ENCODE measurements around the gene CRMP1.

CRMP1 gene

DNA sequence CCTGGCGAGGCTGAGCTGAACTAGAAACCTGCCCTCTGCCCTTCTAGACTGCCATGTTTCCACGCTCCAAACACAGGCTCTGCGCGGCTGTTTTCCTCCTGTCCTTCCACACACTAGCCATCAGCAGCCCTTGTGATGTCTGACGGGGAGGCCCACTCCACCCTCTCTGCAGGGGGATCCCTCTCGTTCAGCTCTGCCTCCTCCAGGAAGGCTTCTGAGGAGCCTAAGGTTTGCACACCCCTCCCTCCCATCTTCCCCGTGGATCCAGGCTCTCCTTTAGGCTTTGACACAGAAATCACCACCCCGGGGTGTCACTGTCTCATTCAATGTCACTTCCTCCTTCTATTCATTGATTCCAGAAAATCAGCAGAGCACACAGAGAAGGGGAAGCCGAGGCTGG, 38.6 kb upstream of the CRMP1 start:
- Histone ChIP-seq H3K9ac (ENCODE audit: low read depth, low read length) (no peak overlapping the region), H4K20me1 (ENCODE audit: insufficient read depth, low read length) (no peaks in the 10 kb centered on the region), H3K27ac (ENCODE audit: low read length) (no peak overlapping the region), H3K4me3 (ENCODE audit: low read depth in 1 of 2, low read length in 2 of 2) (no peak overlapping the region), H3K9me3 (ENCODE audit: insufficient read depth, low read length, severe bottlenecking) (no peaks in the 10 kb centered on the region), H3K79me2 (ENCODE audit: insufficient read depth, low read length) (no peaks in the 10 kb centered on the region), H3K36me3 (ENCODE audit: insufficient read depth, low read length) (no peaks in the 10 kb centered on the region), H3K27me3 (ENCODE audit: insufficient read depth, low read length, poor library complexity) (no peaks in the 10 kb centered on the region), H2AFZ (ENCODE audit: low read depth, low read length) (no peak overlapping the region), H3K4me2 (ENCODE audit: insufficient read depth, low read length) (no peak overlapping the region), H3K4me1 (ENCODE audit: insufficient read depth, low read length) (no peaks in the 10 kb centered on the region)
- ATAC-seq (ENCODE audit: insufficient read depth, low read depth) (no peak), DNase-seq (no peak)
- TF ChIP-seq EZH2 (IDR thresholded peaks at IDR 0.05; ENCODE audit: borderline replicate concordance, low read depth, low read length, severe bottlenecking): no peak
- TF ChIP-seq, protein P1, sequence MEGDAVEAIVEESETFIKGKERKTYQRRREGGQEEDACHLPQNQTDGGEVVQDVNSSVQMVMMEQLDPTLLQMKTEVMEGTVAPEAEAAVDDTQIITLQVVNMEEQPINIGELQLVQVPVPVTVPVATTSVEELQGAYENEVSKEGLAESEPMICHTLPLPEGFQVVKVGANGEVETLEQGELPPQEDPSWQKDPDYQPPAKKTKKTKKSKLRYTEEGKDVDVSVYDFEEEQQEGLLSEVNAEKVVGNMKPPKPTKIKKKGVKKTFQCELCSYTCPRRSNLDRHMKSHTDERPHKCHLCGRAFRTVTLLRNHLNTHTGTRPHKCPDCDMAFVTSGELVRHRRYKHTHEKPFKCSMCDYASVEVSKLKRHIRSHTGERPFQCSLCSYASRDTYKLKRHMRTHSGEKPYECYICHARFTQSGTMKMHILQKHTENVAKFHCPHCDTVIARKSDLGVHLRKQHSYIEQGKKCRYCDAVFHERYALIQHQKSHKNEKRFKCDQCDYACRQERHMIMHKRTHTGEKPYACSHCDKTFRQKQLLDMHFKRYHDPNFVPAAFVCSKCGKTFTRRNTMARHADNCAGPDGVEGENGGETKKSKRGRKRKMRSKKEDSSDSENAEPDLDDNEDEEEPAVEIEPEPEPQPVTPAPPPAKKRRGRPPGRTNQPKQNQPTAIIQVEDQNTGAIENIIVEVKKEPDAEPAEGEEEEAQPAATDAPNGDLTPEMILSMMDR (IDR thresholded peaks at IDR 0.05; ENCODE audit: borderline replicate concordance, extremely low read depth, low read length, poor library complexity, severe bottlenecking): no peak

DNA sequence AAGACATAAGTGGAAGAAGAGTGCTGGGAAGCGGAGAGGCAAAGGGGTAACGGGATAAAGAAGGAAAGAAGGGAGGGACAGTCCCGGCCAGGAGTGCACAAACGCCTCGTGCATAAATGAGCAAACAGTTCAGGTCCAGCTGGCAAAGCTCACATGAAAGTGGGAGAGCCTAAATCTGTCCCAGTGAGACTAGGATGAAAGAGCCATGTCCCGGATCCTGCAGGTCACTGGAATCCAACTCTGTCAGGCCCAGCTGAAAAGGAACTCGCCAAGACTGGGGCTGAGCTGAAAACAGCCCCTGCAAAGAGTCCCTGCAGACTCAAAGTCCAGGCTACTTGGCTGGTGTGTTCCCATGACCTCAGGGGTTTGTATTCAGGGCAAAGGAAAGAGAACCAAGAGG, 38.0 kb upstream of the CRMP1 start:
- DNase-seq: no peak
- H3K4me2 ChIP-seq (ENCODE audit: insufficient read depth, low read length): no peak overlapping the region
- H3K36me3 ChIP-seq (ENCODE audit: insufficient read depth, low read length): no peaks in the 10 kb centered on the region
- H3K79me2 ChIP-seq (ENCODE audit: insufficient read depth, low read length): no peaks in the 10 kb centered on the region
- ATAC-seq (ENCODE audit: insufficient read depth, low read depth): no peak
- H3K27ac ChIP-seq (ENCODE audit: low read length): no peak overlapping the region
- H3K4me3 ChIP-seq (ENCODE audit: low read depth in 1 of 2, low read length in 2 of 2): no peak overlapping the region
- H3K9ac ChIP-seq (ENCODE audit: low read depth, low read length): no peak overlapping the region
- TF ChIP-seq EZH2 (IDR thresholded peaks at IDR 0.05; ENCODE audit: borderline replicate concordance, low read depth, low read length, severe bottlenecking): no peak
- TF ChIP-seq, protein P1 (IDR thresholded peaks at IDR 0.05; ENCODE audit: borderline replicate concordance, extremely low read depth, low read length, poor library complexity, severe bottlenecking): no peak
- no peak overlapping the region for H2AFZ ChIP-seq (ENCODE audit: low read depth, low read length)
- H3K27me3 ChIP-seq (ENCODE audit: insufficient read depth, low read length, poor library complexity): no peaks in the 10 kb centered on the region
- H3K9me3 ChIP-seq (ENCODE audit: insufficient read depth, low read length, severe bottlenecking): no peaks in the 10 kb centered on the region
- no peaks in the 10 kb centered on the region for H4K20me1 ChIP-seq (ENCODE audit: insufficient read depth, low read length)
- H3K4me1 ChIP-seq (ENCODE audit: insufficient read depth, low read length): no peaks in the 10 kb centered on the region

DNA sequence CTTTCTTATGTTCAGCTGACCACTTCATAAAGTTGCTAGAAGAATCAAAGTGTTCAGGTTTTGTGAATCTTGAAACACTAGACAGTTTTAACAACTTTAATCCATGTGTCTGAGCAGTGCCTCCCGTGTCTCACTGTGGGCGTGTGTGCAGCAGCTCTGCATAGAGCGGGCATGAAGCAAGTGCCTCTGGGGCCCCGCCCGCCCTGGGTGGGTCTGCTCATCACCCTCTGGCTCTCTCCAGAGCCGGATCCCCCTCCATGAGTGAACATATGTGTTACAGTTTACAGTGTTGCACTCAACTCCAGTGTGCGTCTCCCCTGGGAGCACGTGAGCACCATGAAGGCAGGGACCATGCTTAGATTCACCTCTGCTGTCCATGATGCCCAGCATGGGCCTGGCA, 37.6 kb upstream of the CRMP1 start:
- Histone ChIP-seq H3K27ac (ENCODE audit: low read length) (no peak overlapping the region), H4K20me1 (ENCODE audit: insufficient read depth, low read length) (no peaks in the 10 kb centered on the region), H3K4me1 (ENCODE audit: insufficient read depth, low read length) (no peaks in the 10 kb centered on the region), H2AFZ (ENCODE audit: low read depth, low read length) (no peak overlapping the region), H3K9ac (ENCODE audit: low read depth, low read length) (no peak overlapping the region), H3K4me2 (ENCODE audit: insufficient read depth, low read length) (no peak overlapping the region), H3K36me3 (ENCODE audit: insufficient read depth, low read length) (no peaks in the 10 kb centered on the region), H3K27me3 (ENCODE audit: insufficient read depth, low read length, poor library complexity) (no peaks in the 10 kb centered on the region), H3K79me2 (ENCODE audit: insufficient read depth, low read length) (no peaks in the 10 kb centered on the region), H3K4me3 (ENCODE audit: low read depth in 1 of 2, low read length in 2 of 2) (no peak overlapping the region), H3K9me3 (ENCODE audit: insufficient read depth, low read length, severe bottlenecking) (no peaks in the 10 kb centered on the region)
- DNase-seq (no peak), ATAC-seq (ENCODE audit: insufficient read depth, low read depth) (no peak)
- TF ChIP-seq, protein P1 (IDR thresholded peaks at IDR 0.05; ENCODE audit: borderline replicate concordance, extremely low read depth, low read length, poor library complexity, severe bottlenecking): no peak
- no peak for TF ChIP-seq EZH2 (IDR thresholded peaks at IDR 0.05; ENCODE audit: borderline replicate concordance, low read depth, low read length, severe bottlenecking)

DNA sequence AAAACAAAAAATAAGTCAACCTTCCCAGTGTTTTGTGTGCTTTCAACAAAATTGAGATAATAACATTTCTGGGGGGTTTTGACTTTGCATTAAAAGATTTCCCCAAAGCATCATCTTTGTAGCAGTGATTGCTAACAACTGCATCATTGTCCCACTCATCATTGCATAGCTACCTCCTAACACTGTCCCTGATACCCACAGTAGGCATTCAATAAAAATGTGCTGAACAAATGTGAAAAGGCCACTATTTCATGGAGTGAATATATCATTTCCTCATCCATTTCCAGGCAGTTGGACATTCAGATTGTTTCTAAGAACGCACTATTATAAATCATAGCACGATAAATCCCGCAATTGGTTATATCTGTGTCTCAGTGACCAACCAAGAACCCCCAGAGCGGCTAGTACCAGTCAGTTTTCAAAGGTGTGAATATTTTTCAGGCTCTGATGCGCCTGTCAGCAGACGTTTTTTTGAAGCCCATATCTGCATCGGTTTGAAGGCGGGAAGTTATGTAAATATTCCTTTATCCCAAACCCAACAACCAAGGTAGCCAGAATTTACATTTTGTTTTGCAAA, 36.0 kb upstream of the CRMP1 start:
- H3K4me2 ChIP-seq (ENCODE audit: insufficient read depth, low read length): no peak overlapping the region
- no peaks in the 10 kb centered on the region for H3K4me1 ChIP-seq (ENCODE audit: insufficient read depth, low read length)
- no peak overlapping the region for H3K4me3 ChIP-seq (ENCODE audit: low read depth in 1 of 2, low read length in 2 of 2)
- H3K27ac ChIP-seq (ENCODE audit: low read length): no peak overlapping the region
- H3K79me2 ChIP-seq (ENCODE audit: insufficient read depth, low read length): no peaks in the 10 kb centered on the region
- ATAC-seq (ENCODE audit: insufficient read depth, low read depth): no peak
- no peak for DNase-seq
- TF ChIP-seq EZH2 (IDR thresholded peaks at IDR 0.05; ENCODE audit: borderline replicate concordance, low read depth, low read length, severe bottlenecking): no peak
- TF ChIP-seq, protein P1 (IDR thresholded peaks at IDR 0.05; ENCODE audit: borderline replicate concordance, extremely low read depth, low read length, poor library complexity, severe bottlenecking): no peak
- no peaks in the 10 kb centered on the region for H3K9me3 ChIP-seq (ENCODE audit: insufficient read depth, low read length, severe bottlenecking)
- H3K9ac ChIP-seq (ENCODE audit: low read depth, low read length): no peak overlapping the region
- H3K36me3 ChIP-seq (ENCODE audit: insufficient read depth, low read length): no peaks in the 10 kb centered on the region
- no peak overlapping the region for H2AFZ ChIP-seq (ENCODE audit: low read depth, low read length)
- no peaks in the 10 kb centered on the region for H3K27me3 ChIP-seq (ENCODE audit: insufficient read depth, low read length, poor library complexity)
- no peaks in the 10 kb centered on the region for H4K20me1 ChIP-seq (ENCODE audit: insufficient read depth, low read length)
